Tibial artery (tissue), 4 donors: Measurements from ENCODE around the gene RBM45.
"Not testable (repeated sequence)": the region's sequence is repeated elsewhere in the genome, so short reads cannot be mapped to it uniquely, and the experiment has no call there.

Experiments used
- DNase-seq, 2 donors: peaks; one replicate each; pipeline ENCODE4 v3.0.0-alpha.2; 2019
- H3K27ac ChIP-seq, 2 donors: fragments of 200-600 bp; sonication (generic) in 1 of 2; 1 replicate in 1 of 2; 2 replicates in 1 of 2; pipeline ENCODE4 v1.5.1; 2018 to 2019; ENCODE audit warnings: mild to moderate bottlenecking in 1 of 2
- H3K27me3 ChIP-seq, 2 donors: fragments of 200-600 bp; sonication (generic) in 1 of 2; one replicate each; pipeline versions ENCODE4 v1.5.1 to v1.6.0; 2016 to 2019
- H3K36me3 ChIP-seq, 3 donors: fragments of 200-600 bp; sonication (generic) in 2 of 3; one replicate each; pipeline ENCODE4 v1.5.1; 2016 to 2019; ENCODE audit warnings: mild to moderate bottlenecking in 2 of 3
- H3K4me1 ChIP-seq, 4 donors: fragments of 200-600 bp; sonication (generic) in 2 of 4; 1 replicate in 3 of 4; 2 replicates in 1 of 4; pipeline ENCODE4 v1.5.1; 2016 to 2019
- H3K4me3 ChIP-seq, 2 donors: fragments of 200-600 bp; sonication (generic) in 1 of 2; 1 replicate in 1 of 2; 2 replicates in 1 of 2; pipeline ENCODE4 v1.5.1; 2018 to 2019; ENCODE audit warnings: mild to moderate bottlenecking in 2 of 2
- H3K9me3 ChIP-seq, 3 donors: fragments of 200-600 bp; sonication (generic) in 1 of 3; one replicate each; pipeline ENCODE4 v1.5.1; 2016 to 2019
- intact Hi-C: fragments of 100-400 bp; cut with DNase I; formaldehyde crosslinking; loops from one replicate; pipeline ENCODE4 v1.15.0; 2023; ENCODE audit warnings: low total_unique reads
- TF ChIP-seq, protein P1 (sequence below), 2 experiments: fragments of 200-600 bp in 1 of 2; fragments of 450-650 bp in 1 of 2; IDR thresholded peaks; one replicate each; pipeline ENCODE4 v1.5.1; 2017 to 2019; ENCODE audit warnings: antibody characterized with exemption in 2 of 2, mild to moderate bottlenecking in 1 of 2, moderate library complexity in 1 of 2

RBM45 gene

DNA sequence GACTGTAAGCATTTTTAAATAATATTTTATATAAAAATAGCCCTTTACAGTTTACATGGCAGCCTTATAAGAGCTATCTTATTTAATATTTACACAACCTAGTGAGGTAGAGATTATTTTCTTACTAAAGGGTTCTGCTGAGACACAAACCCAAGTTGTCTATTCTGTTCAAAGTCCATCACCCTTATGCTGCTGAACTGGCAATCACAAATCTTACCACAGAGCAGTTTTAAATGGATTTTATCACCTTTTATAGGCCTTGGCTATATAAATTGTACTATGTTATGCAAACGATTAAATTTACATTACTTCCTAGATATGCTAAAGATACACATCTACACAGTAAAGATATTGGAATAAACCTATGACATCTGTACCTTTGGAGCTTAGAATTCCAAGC, 40.7 kb downstream of the RBM45 start:
- TF ChIP-seq, protein P1, sequence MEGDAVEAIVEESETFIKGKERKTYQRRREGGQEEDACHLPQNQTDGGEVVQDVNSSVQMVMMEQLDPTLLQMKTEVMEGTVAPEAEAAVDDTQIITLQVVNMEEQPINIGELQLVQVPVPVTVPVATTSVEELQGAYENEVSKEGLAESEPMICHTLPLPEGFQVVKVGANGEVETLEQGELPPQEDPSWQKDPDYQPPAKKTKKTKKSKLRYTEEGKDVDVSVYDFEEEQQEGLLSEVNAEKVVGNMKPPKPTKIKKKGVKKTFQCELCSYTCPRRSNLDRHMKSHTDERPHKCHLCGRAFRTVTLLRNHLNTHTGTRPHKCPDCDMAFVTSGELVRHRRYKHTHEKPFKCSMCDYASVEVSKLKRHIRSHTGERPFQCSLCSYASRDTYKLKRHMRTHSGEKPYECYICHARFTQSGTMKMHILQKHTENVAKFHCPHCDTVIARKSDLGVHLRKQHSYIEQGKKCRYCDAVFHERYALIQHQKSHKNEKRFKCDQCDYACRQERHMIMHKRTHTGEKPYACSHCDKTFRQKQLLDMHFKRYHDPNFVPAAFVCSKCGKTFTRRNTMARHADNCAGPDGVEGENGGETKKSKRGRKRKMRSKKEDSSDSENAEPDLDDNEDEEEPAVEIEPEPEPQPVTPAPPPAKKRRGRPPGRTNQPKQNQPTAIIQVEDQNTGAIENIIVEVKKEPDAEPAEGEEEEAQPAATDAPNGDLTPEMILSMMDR (IDR thresholded peaks at IDR 0.05) = no peak
- Histone ChIP-seq H3K4me1 (peaks cover 0 to 9% (median 0%) of the 10 kb centered on the region in 4 donors), H3K9me3 (no peaks in the 10 kb centered on the region), H3K27me3 (peaks cover 0 to 3% of the 10 kb centered on the region in 2 donors), H3K27ac (no peak overlapping the region), H3K4me3 (no peak overlapping the region), H3K36me3 (no peaks in the 10 kb centered on the region)
- no peak for DNase-seq
- intact Hi-C loops = no loop called here

GRCh38 chr2:178153878-178154277, 41.6 kb downstream of the RBM45 start:
- H3K27ac ChIP-seq, H3K9me3 ChIP-seq, H3K36me3 ChIP-seq, intact Hi-C loops, H3K27me3 ChIP-seq, DNase-seq, H3K4me3 ChIP-seq, H3K4me1 ChIP-seq: not testable (repeated sequence)

DNA sequence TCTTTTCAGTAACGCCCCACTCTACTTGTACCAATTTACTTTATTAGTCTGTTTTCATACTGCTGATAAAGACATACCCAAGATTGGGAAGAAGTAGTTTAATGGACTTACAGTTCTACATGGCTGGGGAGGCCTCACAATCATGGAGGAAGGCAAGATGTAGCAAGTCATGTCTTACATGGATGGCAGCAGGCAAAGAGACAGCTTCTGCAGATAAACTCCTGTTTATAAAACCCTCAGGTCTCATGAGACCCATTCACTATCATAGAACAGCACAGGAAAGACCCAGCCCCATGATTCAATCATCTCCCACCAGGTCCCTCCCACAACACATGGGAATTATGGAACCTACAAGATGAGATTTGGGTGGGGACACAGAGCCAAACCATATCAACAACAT, 43.3 kb downstream of the RBM45 start:
- Histone ChIP-seq H3K27me3 (no peaks in the 10 kb centered on the region), H3K27ac (no peak overlapping the region), H3K4me3 (no peak overlapping the region), H3K4me1 (peaks cover 0 to 9% (median 0%) of the 10 kb centered on the region in 4 donors), H3K36me3 (no peaks in the 10 kb centered on the region), H3K9me3 (no peaks in the 10 kb centered on the region)
- TF ChIP-seq, protein P1 (IDR thresholded peaks at IDR 0.05) = no peak
- intact Hi-C loops = no loop called here
- no peak for DNase-seq

DNA sequence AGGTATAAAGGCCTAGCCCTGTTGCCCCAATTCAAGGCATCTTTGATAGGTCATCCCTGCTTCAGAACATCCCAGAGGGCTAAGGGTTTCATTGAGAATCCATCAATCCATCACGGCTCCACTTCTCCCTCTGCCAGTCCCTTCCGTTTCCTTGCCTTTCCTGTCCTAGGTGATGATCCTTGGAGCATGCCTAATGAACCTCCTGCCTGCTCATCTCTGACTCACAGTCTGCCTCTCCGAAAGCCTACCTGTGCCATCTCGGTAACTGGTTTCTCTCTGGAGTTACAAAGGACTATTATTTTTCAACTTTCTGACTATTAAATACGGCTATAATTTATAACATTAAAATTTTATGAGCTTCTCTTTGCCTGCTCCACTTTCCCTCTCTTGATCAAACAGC, 45.3 kb downstream of the RBM45 start:
- intact Hi-C loops = no loop called here
- peaks cover 0 to 1% (median 0%) of the 10 kb centered on the region in 4 donors for H3K4me1 ChIP-seq
- no peaks in the 10 kb centered on the region for H3K9me3 ChIP-seq
- no peak for DNase-seq
- no peaks in the 10 kb centered on the region for H3K36me3 ChIP-seq
- H3K4me3 ChIP-seq = no peak overlapping the region
- TF ChIP-seq, protein P1 (IDR thresholded peaks at IDR 0.05) = no peak
- no peak overlapping the region for H3K27ac ChIP-seq
- no peaks in the 10 kb centered on the region for H3K27me3 ChIP-seq

GRCh38 chr2:178159966-178160365, 47.7 kb downstream of the RBM45 start:
- intact Hi-C loops = no loop called here
- H3K36me3 ChIP-seq = no peaks in the 10 kb centered on the region
- no peak overlapping the region for H3K27ac ChIP-seq

GRCh38 chr2:178160601-178161000, 48.4 kb downstream of the RBM45 start:
- Histone ChIP-seq H3K27me3 (no peaks in the 10 kb centered on the region), H3K9me3 (no peaks in the 10 kb centered on the region), H3K27ac (no peak overlapping the region), H3K4me3 (no peak overlapping the region), H3K4me1 (no peaks in the 10 kb centered on the region), H3K36me3 (no peaks in the 10 kb centered on the region)
- TF ChIP-seq, protein P1 (IDR thresholded peaks at IDR 0.05) = no peak
- no peak for DNase-seq
- intact Hi-C loops = no loop called here

More at GRCh38 chr2:178159966-178160365, 47.7 kb downstream of the RBM45 start:
- no peak overlapping the region for H3K4me3 ChIP-seq
- no peaks in the 10 kb centered on the region for H3K9me3 ChIP-seq
- TF ChIP-seq, protein P1 (IDR thresholded peaks at IDR 0.05) = no peak
- DNase-seq = no peak
- no peaks in the 10 kb centered on the region for H3K4me1 ChIP-seq
- H3K27me3 ChIP-seq = no peaks in the 10 kb centered on the region
